GM12865 (cell line): ENCODE data around the gene GNB1L.

Source experiments
- DNase-seq: peaks from one replicate; pipeline ENCODE4 v3.0.0; 2010; ENCODE audit warnings: low read depth
- H3K4me3 ChIP-seq: 2 replicates; pipeline ENCODE4 v1.5.1; 2011; ENCODE audit warnings: mild to moderate bottlenecking, low read depth, low read length, control low read depth
- CTCF ChIP-seq: IDR thresholded peaks from 2 replicates; pipeline ENCODE4 v1.5.1; 2011; ENCODE audit warnings: low read length, control low read depth, low read depth, inconsistent platforms; ENCODE audit not compliant: insufficient read depth; ENCODE audit errors: missing control alignments

GNB1L gene

GRCh38 chr22:19824212-19824925 is 30.3 kb downstream of the GNB1L start:
- no peak for TF ChIP-seq CTCF
- no peak for DNase-seq
- no peak overlapping the region for H3K4me3 ChIP-seq

- DNase-seq: no peak
- no peak overlapping the region for H3K4me3 ChIP-seq
- TF ChIP-seq CTCF: no peak
These were observed 30.8 kb downstream of the GNB1L start for GRCh38 chr22:19823902-19824211.

GRCh38 chr22:19823191-19823901 is 31.3 kb downstream of the GNB1L start:
- no peak for TF ChIP-seq CTCF
- H3K4me3 ChIP-seq: no peak overlapping the region
- DNase-seq: no peak

- no peak for DNase-seq
- H3K4me3 ChIP-seq: no peak overlapping the region
- TF ChIP-seq CTCF: no peak
These were observed 32.2 kb downstream of the GNB1L start for GRCh38 chr22:19822301-19823117.

- DNase-seq: no peak
- TF ChIP-seq CTCF: no peak
- H3K4me3 ChIP-seq: no peak overlapping the region
These were observed 33.0 kb downstream of the GNB1L start for GRCh38 chr22:19821523-19822300.

GRCh38 chr22:19820880-19821522 is 33.7 kb downstream of the GNB1L start:
- DNase-seq: no peak
- TF ChIP-seq CTCF: no peak

More at GRCh38 chr22:19820880-19821522, 33.7 kb downstream of the GNB1L start:
- no peak overlapping the region for H3K4me3 ChIP-seq
